Pericardium fibroblast (primary cell): ENCODE measurements around the gene DENND1C. TPM values are rescaled to one million over a fixed set of nuclear protein-coding genes. Genes with fewer than 3 reads are reported as not detected.

Experiments
- total RNA-seq: library from RNA; depleted of rRNA; stranded (reverse); fragments of >200 nt; gene quantifications from 2 replicates; pipeline ENCODE4 v1.2.3, GENCODE V29; 2015

The DENND1C gene, protein sequence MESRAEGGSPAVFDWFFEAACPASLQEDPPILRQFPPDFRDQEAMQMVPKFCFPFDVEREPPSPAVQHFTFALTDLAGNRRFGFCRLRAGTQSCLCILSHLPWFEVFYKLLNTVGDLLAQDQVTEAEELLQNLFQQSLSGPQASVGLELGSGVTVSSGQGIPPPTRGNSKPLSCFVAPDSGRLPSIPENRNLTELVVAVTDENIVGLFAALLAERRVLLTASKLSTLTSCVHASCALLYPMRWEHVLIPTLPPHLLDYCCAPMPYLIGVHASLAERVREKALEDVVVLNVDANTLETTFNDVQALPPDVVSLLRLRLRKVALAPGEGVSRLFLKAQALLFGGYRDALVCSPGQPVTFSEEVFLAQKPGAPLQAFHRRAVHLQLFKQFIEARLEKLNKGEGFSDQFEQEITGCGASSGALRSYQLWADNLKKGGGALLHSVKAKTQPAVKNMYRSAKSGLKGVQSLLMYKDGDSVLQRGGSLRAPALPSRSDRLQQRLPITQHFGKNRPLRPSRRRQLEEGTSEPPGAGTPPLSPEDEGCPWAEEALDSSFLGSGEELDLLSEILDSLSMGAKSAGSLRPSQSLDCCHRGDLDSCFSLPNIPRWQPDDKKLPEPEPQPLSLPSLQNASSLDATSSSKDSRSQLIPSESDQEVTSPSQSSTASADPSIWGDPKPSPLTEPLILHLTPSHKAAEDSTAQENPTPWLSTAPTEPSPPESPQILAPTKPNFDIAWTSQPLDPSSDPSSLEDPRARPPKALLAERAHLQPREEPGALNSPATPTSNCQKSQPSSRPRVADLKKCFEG
- 0.09 TPM in 1 of 2 replicates, not detected in the other for total RNA-seq

DNA sequence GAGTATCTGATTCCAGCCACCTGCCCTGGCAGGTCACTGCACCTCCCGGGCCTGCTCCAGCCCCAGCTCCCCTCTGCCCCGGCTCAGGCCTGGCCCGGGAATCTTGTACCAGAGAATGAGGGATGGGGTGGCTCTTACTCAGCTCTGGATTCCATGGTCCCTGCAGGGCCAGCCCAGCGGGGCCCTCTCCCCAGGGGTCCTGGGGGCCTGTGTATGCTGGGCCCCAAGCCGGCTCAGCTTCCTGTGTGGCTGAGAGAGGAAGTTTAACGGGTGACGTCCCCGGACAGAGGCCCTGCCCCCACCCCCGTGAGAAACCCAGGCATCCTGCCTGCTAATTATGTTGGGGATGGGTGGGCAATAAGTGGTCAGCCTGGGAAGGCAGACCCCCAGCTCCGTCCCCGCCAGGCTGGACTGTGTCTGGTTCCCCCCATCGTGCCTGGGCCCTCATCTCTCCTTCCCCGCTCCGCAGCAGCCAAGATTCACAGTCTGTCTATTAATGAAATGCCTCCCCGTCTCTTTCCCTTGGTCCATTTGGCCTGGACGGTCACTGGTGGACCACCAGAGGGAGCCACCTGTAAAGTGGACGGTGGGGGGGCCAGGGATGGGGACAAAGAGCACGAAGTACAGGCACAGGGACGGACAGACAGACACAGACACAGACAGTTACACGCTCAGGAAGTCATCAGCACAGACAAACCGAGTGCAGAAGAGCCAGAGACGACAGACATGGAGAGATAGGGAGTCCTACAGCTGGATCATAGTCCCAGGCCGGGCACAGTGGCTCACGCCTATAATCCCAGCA, at the start of gene DENND1C:
DENND1C (minus strand) TSS at position 247 of the 802 bp plus-strand sequence; CDS start at position 155, 92 bp downstream.

DNA sequence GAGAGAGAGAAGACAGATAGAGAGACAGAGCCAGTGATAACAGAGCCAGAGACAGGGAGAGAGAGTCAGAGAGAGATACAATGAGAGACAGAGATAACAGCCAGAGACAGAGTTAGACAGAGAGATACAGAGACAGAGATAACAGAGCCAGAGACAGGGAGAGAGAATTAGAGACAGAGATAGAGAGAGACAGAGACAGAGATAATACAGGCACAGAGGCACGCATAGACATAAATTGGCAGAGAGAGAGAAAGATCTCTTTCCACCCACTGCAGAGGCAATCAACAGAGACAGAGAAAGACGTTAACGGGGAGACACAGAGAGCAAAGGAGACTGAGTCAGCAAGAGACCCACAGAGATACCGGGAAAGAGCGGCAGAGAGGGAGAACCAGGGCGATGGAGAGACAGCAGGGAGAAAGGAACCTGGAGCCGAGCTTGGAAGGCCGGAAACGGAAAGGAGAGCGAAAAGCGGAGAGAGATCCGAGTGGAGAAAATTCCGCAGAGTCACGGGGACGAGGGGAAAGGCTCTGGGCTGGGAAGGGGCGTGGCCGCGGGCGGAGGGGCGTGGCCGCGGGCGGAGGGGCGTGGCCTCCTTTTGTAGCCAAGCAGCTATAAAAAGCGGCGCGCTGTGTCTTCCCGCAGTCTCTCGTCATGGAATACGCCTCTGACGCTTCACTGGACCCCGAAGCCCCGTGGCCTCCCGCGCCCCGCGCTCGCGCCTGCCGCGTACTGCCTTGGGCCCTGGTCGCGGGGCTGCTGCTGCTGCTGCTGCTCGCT, 49.0 kb upstream of the DENND1C start, which contains the start of gene TNFSF9:
TNFSF9 (plus strand) TSS at position 641 of the 777 bp plus-strand sequence; CDS start at position 652, 11 bp downstream.

DNA sequence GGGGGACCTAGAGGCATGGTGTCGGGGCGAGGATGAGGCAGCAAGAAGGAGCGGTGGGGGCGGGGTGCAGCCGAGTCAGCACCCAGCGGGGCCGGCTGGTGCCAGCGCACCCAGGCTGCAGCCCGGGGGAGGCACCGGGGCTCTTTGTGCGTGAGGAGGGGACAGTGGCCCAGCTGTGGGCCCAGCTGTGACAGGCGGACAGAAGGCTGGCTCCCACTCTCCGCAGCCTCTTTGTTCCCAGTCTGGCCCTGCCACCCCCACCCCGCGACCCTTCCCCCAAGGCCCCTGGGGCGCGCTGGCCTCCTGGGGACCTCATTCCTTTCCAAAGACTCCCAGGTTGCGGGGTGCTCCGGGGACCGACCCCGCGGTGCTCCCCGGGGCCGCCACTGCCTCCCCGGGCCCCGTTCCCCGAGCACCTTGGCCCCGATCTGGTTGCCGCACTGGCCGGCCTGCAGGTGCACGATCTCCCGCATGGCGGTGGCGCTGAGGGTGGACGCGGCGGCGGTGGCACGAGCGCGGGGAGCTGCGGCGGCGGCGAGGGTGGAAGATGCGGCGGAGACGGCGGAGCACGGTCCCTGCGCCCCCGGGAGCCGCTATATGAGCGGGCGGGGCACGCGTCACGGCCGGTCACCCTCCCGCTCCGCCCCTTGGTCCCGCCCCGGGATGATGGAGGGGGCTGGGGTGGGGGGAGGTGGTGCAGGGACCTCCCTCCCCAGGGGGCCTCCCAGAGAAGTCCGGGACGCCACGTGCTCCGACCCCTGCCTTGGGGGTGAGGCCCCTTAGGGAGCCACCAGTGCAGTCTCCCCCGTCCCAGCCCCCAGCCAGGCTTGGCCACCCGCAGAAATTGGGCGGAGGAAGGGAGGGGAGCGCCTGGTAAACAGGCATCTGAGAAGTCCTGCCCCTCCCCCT, 20.4 kb upstream of the DENND1C start, which contains the start of gene TUBB4A:
TUBB4A (minus strand) TSS at position 570 of the 909 bp plus-strand sequence; CDS start at position 473, 97 bp downstream.

DNA sequence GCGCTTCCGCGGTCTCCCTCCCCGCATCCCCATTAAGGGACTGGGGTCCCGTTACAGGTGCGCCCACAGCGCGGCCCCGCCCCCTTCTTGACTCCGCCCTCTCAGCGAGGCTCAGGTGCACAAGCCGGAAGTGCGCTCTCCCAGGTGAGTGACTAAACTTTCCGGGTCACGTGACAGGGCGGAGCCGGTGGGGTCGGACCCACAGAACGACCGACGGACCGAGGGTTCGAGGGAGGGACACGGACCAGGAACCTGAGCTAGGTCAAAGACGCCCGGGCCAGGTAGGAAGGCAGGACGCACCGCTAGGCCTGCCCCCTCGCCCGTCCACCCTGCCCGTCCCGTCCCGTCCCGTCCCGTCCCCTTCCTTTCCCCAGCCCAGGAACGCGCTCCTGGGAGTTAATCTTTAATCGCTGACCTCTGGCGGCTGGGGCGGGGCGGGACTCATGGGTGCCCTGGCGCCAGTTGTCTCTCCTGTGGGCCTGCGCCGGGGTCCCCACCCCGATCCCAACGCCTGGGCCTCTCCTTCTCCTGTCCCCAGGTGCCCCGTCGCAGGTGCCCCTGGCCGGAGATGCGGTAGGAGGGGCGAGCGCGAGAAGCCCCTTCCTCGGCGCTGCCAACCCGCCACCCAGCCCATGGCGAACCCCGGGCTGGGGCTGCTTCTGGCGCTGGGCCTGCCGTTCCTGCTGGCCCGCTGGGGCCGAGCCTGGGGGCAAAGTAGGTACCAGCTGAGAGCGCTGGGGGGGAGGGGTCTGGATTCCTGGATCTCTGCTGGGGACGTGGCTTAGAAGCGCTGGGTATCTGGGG, 17.3 kb downstream of the DENND1C start, which contains the start of gene CRB3:
CRB3 (plus strand) TSS at position 202 of the 804 bp plus-strand sequence; CDS start at position 633, 431 bp downstream.

DNA sequence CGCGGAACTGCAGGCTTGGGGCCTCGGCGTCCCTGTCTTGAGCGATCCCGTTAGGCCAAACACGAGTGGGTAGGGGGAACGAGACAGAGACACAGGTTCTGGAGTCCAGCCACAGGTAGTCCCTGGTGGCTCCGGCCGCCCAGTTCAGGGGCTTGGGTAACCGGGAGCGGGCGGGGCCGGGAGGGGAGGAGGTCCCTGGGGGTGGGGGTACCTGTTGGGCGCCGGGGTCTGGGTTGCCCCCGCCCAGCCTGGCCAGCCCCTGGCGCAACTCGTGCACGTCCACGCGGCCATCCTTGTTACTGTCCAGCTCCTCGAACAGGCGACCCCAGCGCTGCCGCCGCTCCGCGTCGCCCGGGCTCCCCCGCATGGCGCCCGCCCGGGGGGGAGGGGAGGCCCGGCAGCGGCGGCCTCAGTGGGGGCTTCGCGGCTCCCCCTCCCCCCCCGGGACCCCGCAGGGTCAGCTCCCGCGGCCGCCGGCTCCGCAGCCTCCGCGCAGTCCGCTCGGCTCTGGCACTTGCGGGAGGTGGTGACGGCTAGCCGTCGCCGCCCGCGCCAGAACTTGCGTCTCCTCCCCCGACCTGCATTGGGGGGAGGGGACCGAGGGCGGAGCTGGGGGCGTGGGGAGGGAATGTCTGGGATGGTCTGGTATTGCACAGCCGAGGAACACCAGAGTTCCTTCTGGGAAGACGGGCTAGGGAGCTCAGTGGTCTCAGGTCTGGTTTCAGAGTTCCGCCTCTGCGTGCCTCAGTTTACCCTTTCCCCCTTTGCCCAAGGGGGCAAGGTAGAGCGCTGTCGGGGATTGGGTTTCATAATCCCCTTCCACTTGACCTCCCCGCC, 22.1 kb downstream of the DENND1C start, which contains the start of gene SLC25A23:
SLC25A23 (minus strand) TSS at position 531 of the 837 bp plus-strand sequence; CDS start at position 367, 164 bp downstream.

DNA sequence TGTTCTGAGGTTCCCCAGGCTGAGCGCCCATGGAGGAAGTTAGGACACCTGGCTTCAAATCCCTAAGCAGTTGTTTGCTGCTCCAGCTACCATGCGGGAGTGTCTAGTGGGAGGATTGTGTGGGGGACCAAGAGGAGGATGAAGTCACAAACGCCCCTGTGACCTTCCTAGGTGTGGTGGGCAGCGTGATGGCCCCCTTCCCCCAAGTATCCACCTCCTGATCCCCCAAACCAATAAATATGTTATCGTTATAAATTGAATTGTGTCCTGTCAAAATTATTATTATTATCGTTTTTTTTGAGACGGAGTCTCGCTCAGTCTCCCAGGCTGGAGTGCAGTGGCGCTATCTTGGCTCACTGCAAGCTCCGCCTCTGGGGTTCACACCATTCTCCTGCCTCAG, 47.9 kb downstream of the DENND1C start, which contains the start of gene SLC25A41:
SLC25A41 (minus strand) TSS at position 101 of the 400 bp plus-strand sequence; CDS start at position 31, 70 bp downstream.

DNA sequence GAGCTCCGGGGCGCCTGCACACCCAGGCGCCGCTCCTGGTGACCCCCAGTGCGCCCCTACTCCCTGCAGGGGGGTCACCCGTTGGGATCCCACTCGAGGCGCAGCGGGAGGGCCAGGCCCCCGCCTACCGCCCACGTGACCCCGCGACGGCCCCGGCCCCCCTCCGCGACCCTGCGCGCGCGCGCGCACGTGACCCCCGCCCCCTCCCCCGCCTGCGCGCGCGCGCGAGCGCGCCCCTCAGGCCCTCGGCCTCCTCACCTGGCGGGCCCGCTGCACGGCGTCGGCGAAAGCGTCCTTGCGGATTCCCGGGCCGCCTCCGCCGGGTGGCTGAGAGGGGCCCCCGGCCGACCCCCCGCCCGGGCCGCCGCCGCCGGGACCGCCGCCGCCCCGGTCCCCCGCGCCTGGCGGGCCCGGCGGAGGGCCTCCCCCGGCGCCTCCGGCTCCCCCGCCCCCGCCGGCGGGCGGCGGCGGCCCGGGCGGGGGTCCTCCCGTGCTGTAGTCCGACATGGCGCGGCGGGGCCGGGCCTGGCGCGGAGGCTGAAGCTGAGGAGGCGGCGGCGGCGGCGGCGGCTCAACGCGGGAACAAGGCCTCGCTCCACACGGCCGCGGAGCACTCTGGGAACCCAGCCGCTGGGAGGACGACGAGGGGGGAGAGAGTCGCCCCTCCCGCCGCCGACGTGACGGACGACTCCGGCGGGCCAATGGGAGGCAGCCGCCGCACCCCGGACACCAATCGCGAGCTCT, 57.2 kb downstream of the DENND1C start, which contains the start of gene KHSRP:
KHSRP (minus strand) TSS at position 617 of the 744 bp plus-strand sequence; CDS start at position 507, 110 bp downstream.

Other genes starting within 250 kb of the DENND1C start
- 27.8 and 40.6 TPM in 2 replicates for gene MLLT1, start 201.8 kb downstream of the DENND1C start, total RNA-seq
- gene ACER1, start 148.2 kb downstream of the DENND1C start, total RNA-seq: not detected in 2 replicates
- 85.9 and 130 TPM in 2 replicates for gene CLPP, start 120.3 kb downstream of the DENND1C start, total RNA-seq
- 136 and 172 TPM in 2 replicates for gene ALKBH7, start 109.0 kb downstream of the DENND1C start, total RNA-seq
- 1.0 and 1.2 TPM in 2 replicates for gene PSPN, start 105.9 kb downstream of the DENND1C start, total RNA-seq
- 36.1 and 43.7 TPM in 2 replicates for gene GTF2F1, start 88.6 kb downstream of the DENND1C start, total RNA-seq
- gene KHSRP, start 57.0 kb downstream of the DENND1C start, total RNA-seq: 143 and 156 TPM in 2 replicates
- gene SLC25A41, start 48.0 kb downstream of the DENND1C start, total RNA-seq: not detected in 2 replicates
- 57.4 and 58.3 TPM in 2 replicates for gene SLC25A23, start 22.0 kb downstream of the DENND1C start, total RNA-seq
- gene CRB3, start 17.5 kb downstream of the DENND1C start, total RNA-seq: not detected in 2 replicates
- not detected in 2 replicates for gene TUBB4A, start 20.5 kb upstream of the DENND1C start, total RNA-seq
- gene TNFSF9, start 49.2 kb upstream of the DENND1C start, total RNA-seq: 0.34 and 1.8 TPM in 2 replicates
- gene CD70, start 109.4 kb upstream of the DENND1C start, total RNA-seq: 0.17 TPM in 1 of 2 replicates, not detected in the other
- gene TNFSF14, start 188.4 kb upstream of the DENND1C start, total RNA-seq: under 0.01 TPM in 1 of 2 replicates, not detected in the other
- gene C3, start 238.9 kb upstream of the DENND1C start, total RNA-seq: 318 and 544 TPM in 2 replicates